AG04450 (cell line): ENCODE data around the gene MOXD1. TPM values are rescaled to one million over a fixed set of nuclear protein-coding genes. Genes with fewer than 3 reads are reported as not detected.
"Not testable (repeated sequence)": the region's sequence is repeated elsewhere in the genome, so short reads cannot be mapped to it uniquely, and the experiment has no call there.

Experiments
- CTCF ChIA-PET: fragments of 300-600, 350-600 bp; formaldehyde crosslinking; extraction: SDS; loops from one replicate; lab custom pipeline; 2022; ENCODE audit warnings: antibody characterized with exemption, inconsistent platforms; lab: Charles Lee
- POLR2A ChIA-PET: fragments of 350-600 bp; formaldehyde crosslinking; extraction: SDS; loops from one replicate; lab custom pipeline; 2021; ENCODE audit warnings: antibody characterized with exemption, inconsistent platforms; lab: Yijun Ruan, JAX
- DNase-seq: peaks from one replicate; pipeline ENCODE4 v3.0.0-alpha.2; 2011; ENCODE audit warnings: low read depth, low spot score
- H3K27ac ChIP-seq: one replicate; pipeline ENCODE4 v1.5.1; 2012; ENCODE audit warnings: low read depth, low read length, control low read depth
- H3K27me3 ChIP-seq: one replicate; pipeline ENCODE4 v1.6.0; 2012; ENCODE audit warnings: low read length; ENCODE audit not compliant: control insufficient read depth, insufficient read depth
- H3K4me3 ChIP-seq: 2 replicates; pipeline ENCODE4 v1.5.1; 2011; ENCODE audit warnings: mild to moderate bottlenecking, low read depth, low read length, control low read depth
- H3K9me3 ChIP-seq: 2 replicates; pipeline ENCODE4 v1.5.1; 2012; ENCODE audit warnings: low read length; ENCODE audit not compliant: control insufficient read depth, insufficient read depth
- CTCF ChIP-seq: IDR thresholded peaks from 2 replicates; pipeline ENCODE4 v1.5.1; 2011; ENCODE audit warnings: low read depth, low read length, control low read depth, inconsistent platforms
- polyA plus RNA-seq: library from polyadenylated mRNA; depleted of rRNA; stranded (reverse); fragments of >200 nt; gene quantifications from 2 replicates; pipeline ENCODE4 v1.2.3, GENCODE V29; 2011

MOXD1 gene
- polyA plus RNA-seq, 1 experiment, result 67.5 TPM

- Histone ChIP-seq H3K27ac (no peak overlapping the region), H3K27me3 (no peaks in the 10 kb centered on the region), H3K4me3 (no peak overlapping the region), H3K9me3 (no peaks in the 10 kb centered on the region)
- POLR2A ChIA-PET, result no interaction called here
- TF ChIP-seq CTCF, result no peak
- no peak for DNase-seq
- CTCF ChIA-PET, result interaction anchor here (1.8 kb wide), 1 partner anchor 358 kb away, joined by 6 read pairs; no protein-coding TSS in a partner anchor
These were observed 128.5 kb downstream of the MOXD1 start for GRCh38 chr6:132272776-132273175.

GRCh38 chr6:132270726-132271402 lies 130.4 kb downstream of the MOXD1 start:
- DNase-seq, result no peak
- POLR2A ChIA-PET, result interaction anchor here (1.2 kb wide), 1 partner anchor 320 kb away, joined by 5 read pairs; the partner anchor contains the start of gene CCN2

GRCh38 chr6:132268666-132269065 lies 132.6 kb downstream of the MOXD1 start:
- H3K4me3 ChIP-seq, DNase-seq, H3K9me3 ChIP-seq, H3K27ac ChIP-seq, POLR2A ChIA-PET, H3K27me3 ChIP-seq: not testable (repeated sequence)
- CTCF ChIA-PET, result interaction anchor here (1.3 to 6.7 kb wide), 6 partner anchors 10 to 354 kb away, joined by 3 to 166 read pairs (median 15); no protein-coding TSS in a partner anchor

More at GRCh38 chr6:132270726-132271402, 130.4 kb downstream of the MOXD1 start:
- Histone ChIP-seq H3K27ac (no peak overlapping the region), H3K4me3 (no peak overlapping the region), H3K27me3 (no peaks in the 10 kb centered on the region), H3K9me3 (no peaks in the 10 kb centered on the region)
- CTCF ChIA-PET, result interaction anchor here (0.6 to 6.7 kb wide), 9 partner anchors 8 to 576 kb away, joined by 3 to 166 read pairs (median 4); no protein-coding TSS in a partner anchor
- TF ChIP-seq CTCF, result no peak

DNA sequence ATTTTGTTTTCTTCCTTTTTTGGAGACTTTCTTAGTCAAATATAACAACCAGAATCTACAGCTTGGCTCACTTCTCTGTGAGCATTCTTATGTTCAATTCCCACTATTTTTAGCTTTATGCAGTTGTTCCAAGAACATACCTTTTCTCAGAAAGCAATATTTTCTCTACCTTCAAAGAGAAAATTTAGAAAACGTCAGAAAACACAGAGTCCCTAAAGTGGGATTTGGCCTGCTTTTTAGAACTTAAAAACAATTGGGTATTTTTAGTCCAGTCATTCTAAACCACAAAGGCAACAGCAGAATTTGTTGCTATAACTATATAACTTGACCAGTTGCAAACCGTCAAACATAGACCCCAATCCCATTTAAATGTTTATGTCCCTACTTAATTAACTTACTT lies 133.1 kb downstream of the MOXD1 start:
- TF ChIP-seq CTCF, result no peak
- Histone ChIP-seq H3K27ac (no peak overlapping the region), H3K4me3 (no peak overlapping the region), H3K9me3 (no peaks in the 10 kb centered on the region), H3K27me3 (no peaks in the 10 kb centered on the region)
- POLR2A ChIA-PET, result no interaction called here
- CTCF ChIA-PET, result interaction anchor here (1.0 to 6.7 kb wide), 7 partner anchors 9 to 353 kb away, joined by 3 to 166 read pairs (median 14); no protein-coding TSS in a partner anchor
- DNase-seq, result no peak

- CTCF ChIA-PET, result interaction anchor here (6.7 kb wide), 1 partner anchor 14 kb away, joined by 166 read pairs; no protein-coding TSS in a partner anchor
- TF ChIP-seq CTCF, result no peak
- Histone ChIP-seq H3K27ac (no peak overlapping the region), H3K4me3 (no peak overlapping the region), H3K9me3 (no peaks in the 10 kb centered on the region), H3K27me3 (no peaks in the 10 kb centered on the region)
- POLR2A ChIA-PET, result no interaction called here
- no peak for DNase-seq
These were observed 135.7 kb downstream of the MOXD1 start for GRCh38 chr6:132265451-132266097.
